NOMO-1 treated with DMSO at 0.1 percent for 48 hours (cell line): ENCODE results near the gene KIF3C.

ENCODE experiments used
- DNase-seq: peaks from one replicate; lab custom pipeline; 2025; ENCODE audit not compliant: unreplicated experiment; lab: John Stamatoyannopoulos, UW

The KIF3C gene

DNA sequence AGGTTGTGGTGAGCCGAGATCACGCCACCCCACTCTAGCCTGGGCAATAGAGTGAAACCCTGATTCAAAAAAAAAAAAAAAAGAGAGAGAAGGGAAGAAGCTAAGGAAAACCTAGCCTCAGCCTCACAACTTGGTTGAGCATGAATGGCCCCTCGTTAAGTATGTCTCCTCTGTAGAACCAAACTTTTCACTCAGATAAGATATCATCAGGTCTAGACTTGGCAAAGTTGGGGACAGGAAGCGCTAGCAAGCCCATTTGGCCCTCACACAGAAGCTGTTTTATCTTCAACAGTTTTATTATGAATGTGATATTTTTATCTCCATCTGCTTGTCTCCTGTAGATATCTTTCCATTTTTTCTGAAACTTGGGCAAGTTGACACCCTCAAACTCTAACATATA is 100.5 kb downstream of the KIF3C start:
- DNase-seq: no peak

GRCh38 chr2:25879133-25879730 is 103.1 kb downstream of the KIF3C start:
- no peak for DNase-seq

DNA sequence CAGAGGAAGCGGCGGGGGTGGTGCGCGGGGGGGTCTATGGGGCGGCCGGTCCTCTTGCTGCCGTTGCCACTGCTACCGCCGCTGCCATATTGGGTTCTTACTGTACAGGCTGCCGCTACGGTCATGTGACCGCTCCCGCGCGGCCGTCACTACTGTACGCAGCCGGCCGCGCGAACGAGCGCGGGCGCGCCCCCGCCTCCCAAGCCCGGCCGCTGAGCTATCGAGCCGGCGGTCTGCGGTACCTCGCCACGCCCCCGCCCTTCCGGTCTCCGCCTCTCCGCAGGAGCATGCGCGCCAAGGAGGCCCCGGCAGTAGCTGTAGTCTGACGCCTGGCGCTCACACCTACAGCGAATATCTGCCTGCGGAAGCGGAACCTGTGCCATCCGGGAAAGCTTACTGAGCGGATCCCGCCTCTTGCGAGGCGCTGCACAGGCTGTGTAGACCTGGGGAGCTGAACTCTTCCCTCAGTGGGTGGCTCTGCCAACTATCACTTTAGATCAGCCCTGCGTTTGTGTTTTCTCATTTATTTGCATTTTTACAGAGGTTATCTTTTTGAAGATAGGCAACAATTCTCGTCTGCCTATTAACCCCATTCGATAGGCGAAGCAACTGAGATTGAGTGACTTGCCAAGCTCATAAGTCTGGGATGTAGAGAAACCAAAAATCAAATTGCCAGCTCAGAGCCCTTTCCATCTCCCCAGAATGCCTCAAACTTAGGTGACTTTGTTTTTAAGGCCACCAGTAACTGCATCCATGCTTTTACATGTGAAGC is 103.8 kb downstream of the KIF3C start, which contains the start of gene ASXL2:
Gene ASXL2 (minus strand): TSS at position 127 of the 772 bp plus-strand sequence. CDS start 265 bp downstream, outside the sequence.
- peak; percentile 99 for DNase-seq

DNA sequence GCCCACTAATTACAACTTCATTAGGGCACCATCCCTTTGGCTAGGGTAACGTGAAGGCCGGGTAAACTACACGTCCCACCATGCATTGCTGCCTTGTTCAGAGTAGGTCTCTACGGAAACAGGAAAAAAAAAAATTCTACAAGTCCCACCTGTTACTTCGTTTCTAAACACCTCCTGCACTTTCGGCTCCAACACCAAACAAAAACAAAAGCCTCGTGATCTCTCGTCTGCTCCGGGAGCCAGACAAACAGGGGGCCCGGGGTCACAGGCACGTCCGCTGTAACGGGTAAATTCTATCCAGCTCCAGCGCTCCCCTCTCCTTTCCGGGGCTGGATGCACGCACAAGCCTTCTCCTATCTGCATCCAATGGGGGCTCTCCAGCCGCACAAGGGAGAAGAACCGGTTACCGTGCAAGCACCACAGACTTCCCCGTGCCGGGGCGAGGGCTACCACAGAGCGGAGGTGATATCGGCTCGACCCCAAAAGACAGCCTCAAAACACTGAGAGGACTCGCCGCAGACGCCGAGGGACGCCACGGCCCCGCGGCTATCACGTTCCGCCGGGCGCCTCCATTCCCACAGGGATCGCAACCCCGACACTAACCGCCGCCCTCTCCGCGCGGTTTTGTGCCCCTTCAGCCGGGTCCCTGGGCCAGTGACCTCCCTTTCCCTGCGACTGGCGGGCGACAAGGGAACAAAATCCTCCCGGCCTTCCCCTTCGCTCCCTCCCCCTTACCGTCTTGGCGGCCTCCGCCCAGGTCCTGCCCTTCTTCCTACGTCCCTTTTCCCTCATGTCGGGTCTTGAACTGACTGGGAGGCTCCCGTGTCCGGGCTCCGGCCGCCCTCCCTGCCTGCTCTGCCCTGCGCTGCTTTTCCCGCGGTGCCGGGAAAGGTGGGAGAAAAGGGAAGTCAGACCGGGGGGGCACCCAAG is 104.6 kb downstream of the KIF3C start:
- DNase-seq: peak; percentile 77
